Astrocyte of the cerebellum (primary cell): Measurements from ENCODE around the gene NMUR1.

Experiments used
- DNase-seq: peaks from one replicate; pipeline ENCODE4 v3.0.0-alpha.2; 2011; ENCODE audit warnings: low read depth
- H3K4me3 ChIP-seq: 2 replicates; pipeline ENCODE4 v1.5.1; 2011; ENCODE audit warnings: mild to moderate bottlenecking, low read depth, low read length, moderate library complexity
- in situ Hi-C: cut with HindIII; loops from 2 replicates; pipeline ENCODE4 v1.10.0; 2017; ENCODE audit warnings: low sequenced_read_pairs
- TF ChIP-seq, protein P1 (sequence below): IDR thresholded peaks from 2 replicates; pipeline ENCODE4 v1.5.1; 2012; ENCODE audit warnings: low read length, low read depth, moderate library complexity, mild to moderate bottlenecking; ENCODE audit errors: missing control alignments

Gene NMUR1

DNA sequence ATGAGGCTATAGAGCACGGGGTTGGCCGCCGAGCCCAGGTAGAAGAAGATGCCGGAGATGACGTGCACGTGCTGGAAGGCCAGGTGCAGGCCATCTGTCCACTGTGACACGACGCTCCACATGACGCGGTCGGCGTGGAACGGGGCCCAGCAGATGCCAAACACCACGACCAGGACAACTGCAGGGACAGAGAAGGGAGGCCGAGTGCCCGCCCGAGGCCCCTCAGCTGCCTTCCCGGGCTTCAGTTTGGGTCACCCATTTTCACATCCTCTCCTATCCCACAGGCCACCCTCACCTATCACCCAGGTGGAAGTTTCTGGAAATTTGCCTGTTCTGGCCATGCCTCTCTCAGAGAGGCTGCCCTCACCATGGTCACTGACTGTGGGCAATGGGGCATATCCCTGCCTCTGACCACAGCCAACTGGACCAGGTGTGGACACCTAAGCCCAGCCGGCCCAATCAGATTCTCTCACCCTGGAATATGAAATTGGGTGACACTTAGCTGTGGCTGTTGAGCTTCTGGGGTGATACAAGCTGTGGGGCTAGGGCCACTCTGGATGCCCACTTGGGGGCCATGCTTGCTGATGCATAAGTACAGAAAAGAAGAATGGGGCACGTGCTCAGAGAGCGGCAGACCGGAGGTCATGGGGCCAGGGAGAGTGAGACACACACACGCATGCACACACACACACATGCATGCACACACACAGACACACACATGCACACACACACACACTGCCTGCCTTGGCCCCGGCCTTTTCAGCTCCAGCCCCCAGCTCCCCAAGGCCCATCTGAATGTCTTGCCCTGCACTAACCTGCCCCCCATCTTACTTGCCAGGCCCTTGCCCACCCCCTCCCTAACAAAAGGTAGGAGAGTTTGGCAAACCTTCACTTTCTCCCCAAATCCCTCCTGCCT lies 4.7 kb downstream of the NMUR1 start:
- DNase-seq: no peak
- in situ Hi-C loops: no loop called here
- H3K4me3 ChIP-seq: no peak overlapping the region
- TF ChIP-seq, protein P1, sequence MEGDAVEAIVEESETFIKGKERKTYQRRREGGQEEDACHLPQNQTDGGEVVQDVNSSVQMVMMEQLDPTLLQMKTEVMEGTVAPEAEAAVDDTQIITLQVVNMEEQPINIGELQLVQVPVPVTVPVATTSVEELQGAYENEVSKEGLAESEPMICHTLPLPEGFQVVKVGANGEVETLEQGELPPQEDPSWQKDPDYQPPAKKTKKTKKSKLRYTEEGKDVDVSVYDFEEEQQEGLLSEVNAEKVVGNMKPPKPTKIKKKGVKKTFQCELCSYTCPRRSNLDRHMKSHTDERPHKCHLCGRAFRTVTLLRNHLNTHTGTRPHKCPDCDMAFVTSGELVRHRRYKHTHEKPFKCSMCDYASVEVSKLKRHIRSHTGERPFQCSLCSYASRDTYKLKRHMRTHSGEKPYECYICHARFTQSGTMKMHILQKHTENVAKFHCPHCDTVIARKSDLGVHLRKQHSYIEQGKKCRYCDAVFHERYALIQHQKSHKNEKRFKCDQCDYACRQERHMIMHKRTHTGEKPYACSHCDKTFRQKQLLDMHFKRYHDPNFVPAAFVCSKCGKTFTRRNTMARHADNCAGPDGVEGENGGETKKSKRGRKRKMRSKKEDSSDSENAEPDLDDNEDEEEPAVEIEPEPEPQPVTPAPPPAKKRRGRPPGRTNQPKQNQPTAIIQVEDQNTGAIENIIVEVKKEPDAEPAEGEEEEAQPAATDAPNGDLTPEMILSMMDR: no peak

DNA sequence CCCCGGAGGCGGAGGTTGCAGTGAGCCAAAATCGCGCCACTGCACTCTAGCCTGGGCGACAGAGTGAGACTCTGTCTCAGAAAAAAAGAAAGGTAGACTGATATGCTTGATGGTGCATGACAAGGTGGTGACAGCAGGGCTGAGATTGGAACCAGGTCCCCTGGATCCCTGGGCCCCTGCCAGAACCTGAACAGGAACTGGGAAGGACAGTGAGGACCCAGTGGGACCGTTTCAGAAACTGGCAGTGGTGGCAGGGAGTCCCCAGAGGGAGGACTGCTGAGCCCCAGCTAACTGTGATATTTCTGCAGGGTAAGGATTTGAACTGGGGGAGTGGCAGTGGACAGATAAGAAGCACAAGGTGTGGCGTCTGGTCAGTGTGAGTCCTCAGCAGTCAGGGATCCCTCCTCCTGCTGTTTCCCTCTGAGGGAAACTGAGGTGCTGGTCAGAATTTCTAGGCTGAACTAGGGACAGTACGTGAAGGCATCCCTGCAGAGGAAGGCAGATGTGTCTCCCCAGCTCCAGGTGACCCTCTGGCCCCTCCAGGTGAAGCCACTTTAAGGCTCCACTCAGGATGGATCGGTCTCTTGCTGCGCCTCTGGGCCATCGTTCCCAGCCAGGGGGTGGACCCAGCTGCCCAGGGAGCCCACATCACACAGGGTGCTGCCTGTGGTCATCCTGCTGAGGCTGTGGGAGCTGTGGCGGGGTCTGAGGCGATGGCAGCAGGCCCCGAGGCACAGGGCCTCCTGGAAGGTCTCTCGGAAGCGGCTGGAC lies 5.6 kb downstream of the NMUR1 start:
- H3K4me3 ChIP-seq: no peak overlapping the region
- DNase-seq: no peak
- in situ Hi-C loops: no loop called here
- TF ChIP-seq, protein P1: no peak

DNA sequence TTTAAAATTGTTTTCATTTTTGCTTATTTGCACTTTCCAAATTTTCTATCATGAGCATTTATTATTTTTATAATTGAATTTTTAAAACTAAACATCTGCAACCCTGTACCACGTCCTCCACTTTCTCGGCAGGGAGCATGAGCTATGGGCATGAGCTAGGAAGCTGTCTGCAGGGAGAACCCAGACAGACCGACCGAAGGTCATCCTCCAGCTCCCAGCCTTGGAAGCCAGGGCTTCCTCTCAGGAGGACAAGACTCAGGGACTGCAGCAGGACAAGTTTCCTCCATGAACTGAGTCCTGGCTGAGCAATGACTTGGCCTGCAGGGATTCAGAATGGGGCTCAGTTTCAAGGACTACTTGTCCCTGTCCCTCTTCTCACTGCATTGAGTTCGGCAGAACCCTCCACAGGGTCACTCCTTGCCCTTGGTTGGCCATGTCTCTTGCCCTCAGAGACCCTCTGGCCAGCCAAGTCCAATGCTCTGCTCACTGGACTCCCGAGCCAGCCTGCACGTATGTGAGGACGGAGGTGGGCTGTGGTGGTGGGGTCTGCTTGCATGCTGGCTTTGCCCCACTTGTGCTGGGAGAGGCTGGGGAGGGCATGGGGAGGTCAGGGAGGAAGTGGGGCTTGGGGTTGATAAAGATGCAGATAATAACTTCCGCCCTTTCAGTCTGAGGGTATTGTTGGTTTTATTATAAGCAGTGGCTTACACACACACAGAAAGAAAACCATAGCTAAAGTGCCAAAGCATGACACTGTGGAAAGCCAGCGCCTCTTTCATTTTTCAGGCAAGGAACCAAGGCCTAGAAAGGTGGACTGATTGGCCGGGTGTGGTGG lies 6.6 kb downstream of the NMUR1 start:
- in situ Hi-C loops: no loop called here
- no peak overlapping the region for H3K4me3 ChIP-seq
- DNase-seq: no peak
- TF ChIP-seq, protein P1: no peak

DNA sequence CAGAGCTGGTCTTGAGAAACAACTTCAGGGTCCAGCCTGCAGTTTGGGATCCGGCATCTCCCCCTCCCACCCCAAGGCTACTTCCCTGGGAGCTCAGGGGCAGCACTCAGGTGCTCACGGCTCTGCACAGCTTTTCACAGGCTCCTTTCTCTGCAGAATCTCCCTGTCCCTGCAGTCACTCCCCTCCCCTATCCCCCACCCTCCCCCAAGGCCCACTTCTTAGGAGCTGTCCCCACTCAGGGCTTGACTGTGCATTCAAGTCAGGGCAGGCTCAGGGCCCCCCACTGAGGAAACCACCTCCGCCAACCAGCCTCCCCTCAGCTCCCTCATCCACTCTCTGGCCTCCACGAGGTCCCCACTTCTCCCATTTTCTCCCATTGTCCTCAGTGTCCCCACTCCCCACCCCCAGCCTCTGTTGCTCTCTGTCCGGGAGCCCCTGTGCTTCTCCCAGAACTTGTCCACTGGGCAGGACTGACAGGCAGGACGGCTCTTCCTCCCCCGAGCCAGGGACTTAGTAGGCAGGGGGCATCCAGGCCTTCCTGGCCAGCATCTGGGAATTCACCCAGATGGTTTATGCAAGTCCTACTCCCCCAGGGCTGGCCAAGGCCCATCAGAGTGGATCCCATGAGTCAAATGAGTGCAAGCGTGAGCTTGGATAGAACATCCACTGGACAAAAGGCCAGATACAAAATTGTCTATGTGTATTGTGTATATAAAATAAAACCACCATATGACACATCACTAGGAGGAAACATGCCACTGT lies 7.6 kb downstream of the NMUR1 start:
- H3K4me3 ChIP-seq: no peak overlapping the region
- no peak for DNase-seq
- TF ChIP-seq, protein P1: no peak
- in situ Hi-C loops: no loop called here

DNA sequence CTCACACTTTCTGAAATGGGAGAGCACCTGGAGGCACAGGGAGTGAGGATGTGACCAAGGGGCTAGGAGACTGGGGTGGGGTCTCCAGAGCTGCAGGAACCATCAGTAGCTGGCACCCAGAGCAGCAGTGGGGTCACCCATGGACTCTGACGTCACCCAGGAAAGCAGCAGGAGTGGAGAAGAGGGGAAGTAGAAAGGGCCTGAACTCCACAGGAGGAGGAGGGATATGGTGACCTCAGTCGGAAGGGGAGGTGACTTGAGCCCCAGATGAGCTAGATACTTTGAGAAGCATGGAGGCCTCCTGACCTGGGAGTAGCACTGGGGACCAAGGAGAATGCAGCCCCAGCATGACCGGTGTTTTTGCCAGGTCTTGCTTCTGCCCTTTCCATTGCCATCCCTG lies 8.8 kb downstream of the NMUR1 start:
- H3K4me3 ChIP-seq: no peak overlapping the region
- in situ Hi-C loops: no loop called here
- TF ChIP-seq, protein P1: no peak
- DNase-seq: no peak
